Activated CD8-positive, alpha-beta memory T cell treated with anti-CD3 and anti-CD28 coated beads, Interleukin-2, amount 50 U/mL, for 48 hours (primary cell): ENCODE results near the gene WNK3.

ENCODE experiments used
- DNase-seq: peaks from one replicate; pipeline ENCODE4 v3.0.0-alpha.2; 2020

The WNK3 gene

GRCh38 chrX:54157561-54157960 lies 200.3 kb downstream of the WNK3 start:
- DNase-seq, result no peak
